Measurements from ENCODE around the gene CTBP1. TPM values are rescaled to one million over a fixed set of nuclear protein-coding genes. Genes with fewer than 3 reads are reported as not detected.

The CTBP1 gene
- total and polyA plus RNA-seq, 2 experiments from 2014 or later, result 152 to 431 TPM

DNA sequence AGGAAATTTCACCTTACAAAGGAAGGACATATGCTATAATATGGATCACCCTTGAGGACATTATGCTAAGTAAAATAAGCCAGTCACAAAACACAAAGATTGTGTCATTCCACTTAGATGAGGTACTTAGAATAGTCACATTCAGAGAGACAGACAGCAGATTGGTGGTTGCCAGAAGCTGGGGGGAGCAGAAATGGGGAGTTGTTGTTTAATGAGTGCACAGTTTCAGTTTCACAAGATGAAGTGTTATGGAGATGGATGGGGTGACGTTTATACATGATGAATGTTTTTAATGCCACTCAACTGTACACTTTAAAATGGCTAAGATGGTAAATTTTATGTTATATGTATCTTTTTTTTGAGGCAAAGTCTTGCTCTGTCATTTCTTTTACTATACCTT lies 61.7 kb downstream of the CTBP1 start:
- no peaks in the 10 kb centered on the region for H3K36me3 ChIP-seq
- TF ChIP-seq, protein P1, sequence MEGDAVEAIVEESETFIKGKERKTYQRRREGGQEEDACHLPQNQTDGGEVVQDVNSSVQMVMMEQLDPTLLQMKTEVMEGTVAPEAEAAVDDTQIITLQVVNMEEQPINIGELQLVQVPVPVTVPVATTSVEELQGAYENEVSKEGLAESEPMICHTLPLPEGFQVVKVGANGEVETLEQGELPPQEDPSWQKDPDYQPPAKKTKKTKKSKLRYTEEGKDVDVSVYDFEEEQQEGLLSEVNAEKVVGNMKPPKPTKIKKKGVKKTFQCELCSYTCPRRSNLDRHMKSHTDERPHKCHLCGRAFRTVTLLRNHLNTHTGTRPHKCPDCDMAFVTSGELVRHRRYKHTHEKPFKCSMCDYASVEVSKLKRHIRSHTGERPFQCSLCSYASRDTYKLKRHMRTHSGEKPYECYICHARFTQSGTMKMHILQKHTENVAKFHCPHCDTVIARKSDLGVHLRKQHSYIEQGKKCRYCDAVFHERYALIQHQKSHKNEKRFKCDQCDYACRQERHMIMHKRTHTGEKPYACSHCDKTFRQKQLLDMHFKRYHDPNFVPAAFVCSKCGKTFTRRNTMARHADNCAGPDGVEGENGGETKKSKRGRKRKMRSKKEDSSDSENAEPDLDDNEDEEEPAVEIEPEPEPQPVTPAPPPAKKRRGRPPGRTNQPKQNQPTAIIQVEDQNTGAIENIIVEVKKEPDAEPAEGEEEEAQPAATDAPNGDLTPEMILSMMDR (IDR thresholded peaks at IDR 0.05; ENCODE audit: low read depth, low read length), result no peak
- no peak overlapping the region for H3K4me3 ChIP-seq
- H3K27me3 ChIP-seq, result no peaks in the 10 kb centered on the region
- no peaks in the 10 kb centered on the region for H3K4me1 ChIP-seq (ENCODE audit: low read depth)
- no peak overlapping the region for H3K27ac ChIP-seq
- H3K9me3 ChIP-seq (ENCODE audit: low read depth), result no peaks in the 10 kb centered on the region
- DNase-seq (ENCODE audit: low read depth in 1 of 2, low spot score in 1 of 2), result no peak

DNA sequence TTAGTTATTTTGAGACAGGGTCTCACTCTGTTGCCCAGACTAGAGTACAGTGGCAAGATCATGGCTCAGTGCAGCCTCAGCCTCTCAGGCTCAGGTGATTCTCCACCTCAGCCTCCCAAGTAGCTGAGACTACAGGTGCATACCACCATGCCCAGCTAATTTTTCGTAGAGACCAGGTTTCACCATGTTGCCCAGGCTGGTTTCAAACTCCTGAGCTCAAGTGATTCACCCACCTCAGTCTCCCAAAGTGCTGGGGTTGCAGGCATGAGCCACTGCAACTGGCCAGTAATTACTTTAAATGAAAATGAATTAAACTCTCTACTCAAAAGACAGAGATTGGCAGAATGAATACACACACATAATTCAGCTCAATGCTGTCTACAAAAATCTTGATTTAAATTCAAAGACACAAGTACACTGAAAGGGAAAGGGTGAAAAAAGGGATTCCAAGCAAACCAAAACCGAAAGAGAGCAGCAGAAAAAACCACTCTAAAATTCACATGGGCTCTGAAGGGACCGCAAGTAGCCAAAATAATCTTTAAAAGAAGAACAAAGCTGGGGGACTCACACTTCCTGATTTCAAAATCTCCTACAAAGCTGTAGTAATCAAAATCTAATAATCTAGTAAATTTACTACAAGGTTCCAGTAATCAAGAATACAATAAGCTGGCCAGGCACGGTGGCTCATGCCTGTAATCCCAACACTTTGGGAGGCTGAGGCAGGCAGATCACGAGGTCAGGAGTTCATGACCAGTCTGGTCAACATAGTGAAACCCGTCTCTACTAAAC lies 64.8 kb downstream of the CTBP1 start:
- DNase-seq (ENCODE audit: low read depth in 1 of 2, low spot score in 1 of 2), result peak in 1 of 2 donors; percentile 44
- TF ChIP-seq, protein P1 (IDR thresholded peaks at IDR 0.05; ENCODE audit: low read depth, low read length), result no peak
- no peaks in the 10 kb centered on the region for H3K27me3 ChIP-seq

DNA sequence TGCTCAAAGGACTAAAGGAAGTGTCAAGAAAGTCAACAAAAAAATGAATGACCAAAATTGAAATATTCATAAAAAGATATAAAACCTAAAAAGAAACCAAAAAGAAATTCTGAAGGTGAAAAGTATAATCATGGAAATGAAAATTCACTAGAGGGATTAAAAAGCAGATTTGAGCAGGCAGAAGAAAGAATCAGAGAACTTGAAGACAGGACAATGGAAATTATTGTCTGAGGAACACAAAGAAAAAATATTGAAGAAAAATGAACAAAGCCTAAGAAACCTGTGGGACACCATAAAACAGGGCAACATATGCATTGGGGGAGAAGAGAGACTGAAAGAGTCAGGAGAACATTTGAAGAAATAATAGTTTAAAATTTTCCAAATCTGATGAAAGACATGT lies 66.6 kb downstream of the CTBP1 start:
- H3K36me3 ChIP-seq, result no peaks in the 10 kb centered on the region
- TF ChIP-seq, protein P1 (IDR thresholded peaks at IDR 0.05; ENCODE audit: low read depth, low read length), result no peak
- no peak overlapping the region for H3K4me3 ChIP-seq
- DNase-seq (ENCODE audit: low read depth in 1 of 2, low spot score in 1 of 2), result no peak
- no peaks in the 10 kb centered on the region for H3K4me1 ChIP-seq (ENCODE audit: low read depth)
- no peaks in the 10 kb centered on the region for H3K9me3 ChIP-seq (ENCODE audit: low read depth)
- H3K27ac ChIP-seq, result no peak overlapping the region
- no peaks in the 10 kb centered on the region for H3K27me3 ChIP-seq

More for the DNA sequence above, 64.8 kb downstream of the CTBP1 start:
- no peaks in the 10 kb centered on the region for H3K36me3 ChIP-seq
- no peaks in the 10 kb centered on the region for H3K4me1 ChIP-seq (ENCODE audit: low read depth)
- H3K9me3 ChIP-seq (ENCODE audit: low read depth), result no peaks in the 10 kb centered on the region
- no peak overlapping the region for H3K27ac ChIP-seq
- H3K4me3 ChIP-seq, result no peak overlapping the region

DNA sequence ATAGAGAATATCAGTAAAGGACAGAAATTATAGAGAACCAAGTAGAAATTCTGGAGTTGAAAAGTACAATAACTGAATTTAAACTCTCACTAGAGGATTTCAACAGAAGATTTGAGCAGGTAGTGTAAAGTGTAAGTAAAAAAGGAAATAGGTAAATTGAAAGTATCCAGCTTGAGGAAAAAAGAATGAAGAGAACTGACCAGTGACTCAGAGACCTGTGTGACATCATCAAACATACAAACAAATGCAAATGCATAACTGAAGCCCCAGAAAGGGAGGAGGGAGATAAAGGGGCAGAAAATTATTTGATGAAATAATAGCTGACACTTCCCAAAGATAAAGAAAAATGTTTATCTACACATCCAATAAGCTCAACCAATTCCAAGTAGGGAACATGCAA lies 68.3 kb downstream of the CTBP1 start:
- H3K9me3 ChIP-seq (ENCODE audit: low read depth), result no peaks in the 10 kb centered on the region
- no peak for DNase-seq (ENCODE audit: low read depth in 1 of 2, low spot score in 1 of 2)
- H3K4me3 ChIP-seq, result no peak overlapping the region
- TF ChIP-seq, protein P1 (IDR thresholded peaks at IDR 0.05; ENCODE audit: low read depth, low read length), result no peak
- H3K36me3 ChIP-seq, result no peaks in the 10 kb centered on the region
- H3K27me3 ChIP-seq, result peaks cover 4% of the 10 kb centered on the region
- no peak overlapping the region for H3K27ac ChIP-seq
- no peaks in the 10 kb centered on the region for H3K4me1 ChIP-seq (ENCODE audit: low read depth)

DNA sequence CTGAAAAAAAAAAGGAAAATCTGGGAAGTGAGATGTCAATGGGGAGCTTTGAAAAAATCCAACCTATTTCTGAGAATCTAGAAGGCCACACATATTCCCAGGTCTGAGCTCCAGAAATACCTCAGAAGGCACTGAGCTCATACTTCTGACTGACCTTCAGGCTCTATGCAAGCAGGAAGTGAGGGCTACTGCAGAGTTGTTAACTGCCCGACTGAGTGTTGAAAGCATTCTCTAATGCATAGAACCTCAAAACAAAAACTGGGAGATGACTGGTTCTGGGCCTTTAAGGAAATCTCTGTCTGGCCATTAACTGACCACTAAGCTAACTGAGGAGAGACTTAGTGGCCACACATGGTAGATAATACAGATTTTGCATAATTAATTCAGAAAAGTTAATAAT lies 69.0 kb downstream of the CTBP1 start:
- Histone ChIP-seq H3K9me3 (ENCODE audit: low read depth) (no peaks in the 10 kb centered on the region), H3K27ac (no peak overlapping the region), H3K4me1 (ENCODE audit: low read depth) (no peaks in the 10 kb centered on the region), H3K36me3 (no peaks in the 10 kb centered on the region), H3K4me3 (no peak overlapping the region), H3K27me3 (peaks cover 11% of the 10 kb centered on the region)
- no peak for DNase-seq (ENCODE audit: low read depth in 1 of 2, low spot score in 1 of 2)
- TF ChIP-seq, protein P1 (IDR thresholded peaks at IDR 0.05; ENCODE audit: low read depth, low read length), result no peak
